ENCODE measurements around the gene NR3C1.

GRCh38 chr5:143231416-143231815, 172.1 kb downstream of the NR3C1 start:
- no peak for TF ChIP-seq CTCF (conservative IDR thresholded peaks at IDR 0.05; ENCODE audit: low read depth, low read length)
- TF ChIP-seq EZH2 (IDR thresholded peaks at IDR 0.05; ENCODE audit: borderline replicate concordance, low read depth, low read length, poor library complexity, severe bottlenecking) = no peak

All from A673 (cell line).